ENCODE measurements around the gene G6PC1. TPM values are rescaled to one million over a fixed set of nuclear protein-coding genes. Genes with fewer than 3 reads are reported as not detected.

Gene G6PC1
- total and polyA plus RNA-seq, 2 of the 13 experiments (the other 11 are each of a cell fraction or from before 2014, with no cell fraction given): 1.7 to 37.9 TPM

DNA sequence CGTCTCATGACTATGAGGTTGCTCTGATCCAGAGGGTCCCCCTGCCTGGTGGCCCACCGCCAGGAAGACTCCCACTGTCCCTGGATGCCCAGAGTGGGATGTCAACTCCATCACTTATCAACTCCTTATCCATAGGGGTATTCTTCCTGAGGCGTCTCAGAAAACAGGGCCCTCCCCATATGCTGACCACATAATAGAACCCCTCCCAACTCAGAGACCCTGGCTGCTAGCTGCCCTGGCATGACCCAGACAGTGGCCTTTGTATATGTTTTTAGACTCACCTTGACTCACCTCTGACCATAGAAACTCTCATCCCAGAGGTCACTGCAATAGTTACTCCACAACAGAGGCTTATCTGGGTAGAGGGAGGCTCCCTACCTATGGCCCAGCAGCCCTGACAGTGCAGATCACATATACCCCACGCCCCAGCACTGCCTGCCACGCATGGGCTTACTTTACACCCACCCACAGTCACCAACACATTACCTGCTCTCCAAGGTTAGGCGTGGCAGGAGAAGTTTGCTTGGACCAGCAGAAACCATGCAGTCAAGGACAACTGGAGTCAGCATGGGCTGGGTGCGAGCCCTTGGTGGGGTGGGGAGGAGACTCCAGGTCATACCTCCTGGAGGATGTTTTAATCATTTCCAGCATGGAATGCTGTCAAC lies 2.3 kb upstream of the G6PC1 start (continued):
- TF ChIP-seq ZNF124 (CRISPR knock-in tag; IDR thresholded peaks at IDR 0.05) (no peak), KDM2A (CRISPR knock-in tag; IDR thresholded peaks at IDR 0.05; ENCODE audit: borderline replicate concordance, low read depth) (no peak), ZNF564 (CRISPR knock-in tag; IDR thresholded peaks at IDR 0.05) (no peak), NFIC (IDR thresholded peaks at IDR 0.05; ENCODE audit: low read length) (no peak; the same call in 1 of the 2 replicates), TBL1XR1 (IDR thresholded peaks at IDR 0.05; ENCODE audit: borderline replicate concordance, low read length, partially characterized antibody) (no peak), TAF1 (CRISPR knock-in tag; IDR thresholded peaks at IDR 0.05) (no peak), NFKB2 (CRISPR knock-in tag; IDR thresholded peaks at IDR 0.05; ENCODE audit: borderline replicate concordance) (no peak), ATRX (CRISPR knock-in tag; IDR thresholded peaks at IDR 0.05; ENCODE audit: borderline replicate concordance) (no peak), ZNF142 (CRISPR knock-in tag; IDR thresholded peaks at IDR 0.05) (no peak), RFXAP (CRISPR knock-in tag; IDR thresholded peaks at IDR 0.05; ENCODE audit: borderline replicate concordance) (no peak), FOXM1 (CRISPR knock-in tag; IDR thresholded peaks at IDR 0.05) (no peak), ZNF432 (CRISPR knock-in tag; IDR thresholded peaks at IDR 0.05; ENCODE audit: borderline replicate concordance) (no peak)
- TF ChIP-seq, protein P1, sequence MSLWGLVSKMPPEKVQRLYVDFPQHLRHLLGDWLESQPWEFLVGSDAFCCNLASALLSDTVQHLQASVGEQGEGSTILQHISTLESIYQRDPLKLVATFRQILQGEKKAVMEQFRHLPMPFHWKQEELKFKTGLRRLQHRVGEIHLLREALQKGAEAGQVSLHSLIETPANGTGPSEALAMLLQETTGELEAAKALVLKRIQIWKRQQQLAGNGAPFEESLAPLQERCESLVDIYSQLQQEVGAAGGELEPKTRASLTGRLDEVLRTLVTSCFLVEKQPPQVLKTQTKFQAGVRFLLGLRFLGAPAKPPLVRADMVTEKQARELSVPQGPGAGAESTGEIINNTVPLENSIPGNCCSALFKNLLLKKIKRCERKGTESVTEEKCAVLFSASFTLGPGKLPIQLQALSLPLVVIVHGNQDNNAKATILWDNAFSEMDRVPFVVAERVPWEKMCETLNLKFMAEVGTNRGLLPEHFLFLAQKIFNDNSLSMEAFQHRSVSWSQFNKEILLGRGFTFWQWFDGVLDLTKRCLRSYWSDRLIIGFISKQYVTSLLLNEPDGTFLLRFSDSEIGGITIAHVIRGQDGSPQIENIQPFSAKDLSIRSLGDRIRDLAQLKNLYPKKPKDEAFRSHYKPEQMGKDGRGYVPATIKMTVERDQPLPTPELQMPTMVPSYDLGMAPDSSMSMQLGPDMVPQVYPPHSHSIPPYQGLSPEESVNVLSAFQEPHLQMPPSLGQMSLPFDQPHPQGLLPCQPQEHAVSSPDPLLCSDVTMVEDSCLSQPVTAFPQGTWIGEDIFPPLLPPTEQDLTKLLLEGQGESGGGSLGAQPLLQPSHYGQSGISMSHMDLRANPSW (CRISPR knock-in tag; IDR thresholded peaks at IDR 0.05; ENCODE audit: borderline replicate concordance): no peak
- TF ChIP-seq, protein P2, sequence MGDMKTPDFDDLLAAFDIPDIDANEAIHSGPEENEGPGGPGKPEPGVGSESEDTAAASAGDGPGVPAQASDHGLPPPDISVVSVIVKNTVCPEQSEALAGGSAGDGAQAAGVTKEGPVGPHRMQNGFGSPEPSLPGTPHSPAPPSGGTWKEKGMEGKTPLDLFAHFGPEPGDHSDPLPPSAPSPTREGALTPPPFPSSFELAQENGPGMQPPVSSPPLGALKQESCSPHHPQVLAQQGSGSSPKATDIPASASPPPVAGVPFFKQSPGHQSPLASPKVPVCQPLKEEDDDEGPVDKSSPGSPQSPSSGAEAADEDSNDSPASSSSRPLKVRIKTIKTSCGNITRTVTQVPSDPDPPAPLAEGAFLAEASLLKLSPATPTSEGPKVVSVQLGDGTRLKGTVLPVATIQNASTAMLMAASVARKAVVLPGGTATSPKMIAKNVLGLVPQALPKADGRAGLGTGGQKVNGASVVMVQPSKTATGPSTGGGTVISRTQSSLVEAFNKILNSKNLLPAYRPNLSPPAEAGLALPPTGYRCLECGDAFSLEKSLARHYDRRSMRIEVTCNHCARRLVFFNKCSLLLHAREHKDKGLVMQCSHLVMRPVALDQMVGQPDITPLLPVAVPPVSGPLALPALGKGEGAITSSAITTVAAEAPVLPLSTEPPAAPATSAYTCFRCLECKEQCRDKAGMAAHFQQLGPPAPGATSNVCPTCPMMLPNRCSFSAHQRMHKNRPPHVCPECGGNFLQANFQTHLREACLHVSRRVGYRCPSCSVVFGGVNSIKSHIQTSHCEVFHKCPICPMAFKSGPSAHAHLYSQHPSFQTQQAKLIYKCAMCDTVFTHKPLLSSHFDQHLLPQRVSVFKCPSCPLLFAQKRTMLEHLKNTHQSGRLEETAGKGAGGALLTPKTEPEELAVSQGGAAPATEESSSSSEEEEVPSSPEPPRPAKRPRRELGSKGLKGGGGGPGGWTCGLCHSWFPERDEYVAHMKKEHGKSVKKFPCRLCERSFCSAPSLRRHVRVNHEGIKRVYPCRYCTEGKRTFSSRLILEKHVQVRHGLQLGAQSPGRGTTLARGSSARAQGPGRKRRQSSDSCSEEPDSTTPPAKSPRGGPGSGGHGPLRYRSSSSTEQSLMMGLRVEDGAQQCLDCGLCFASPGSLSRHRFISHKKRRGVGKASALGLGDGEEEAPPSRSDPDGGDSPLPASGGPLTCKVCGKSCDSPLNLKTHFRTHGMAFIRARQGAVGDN (CRISPR knock-in tag; IDR thresholded peaks at IDR 0.05): peak; percentile 66

Measured in HepG2 (cell line).